Measurements from ENCODE around the gene TSC2.

DNA sequence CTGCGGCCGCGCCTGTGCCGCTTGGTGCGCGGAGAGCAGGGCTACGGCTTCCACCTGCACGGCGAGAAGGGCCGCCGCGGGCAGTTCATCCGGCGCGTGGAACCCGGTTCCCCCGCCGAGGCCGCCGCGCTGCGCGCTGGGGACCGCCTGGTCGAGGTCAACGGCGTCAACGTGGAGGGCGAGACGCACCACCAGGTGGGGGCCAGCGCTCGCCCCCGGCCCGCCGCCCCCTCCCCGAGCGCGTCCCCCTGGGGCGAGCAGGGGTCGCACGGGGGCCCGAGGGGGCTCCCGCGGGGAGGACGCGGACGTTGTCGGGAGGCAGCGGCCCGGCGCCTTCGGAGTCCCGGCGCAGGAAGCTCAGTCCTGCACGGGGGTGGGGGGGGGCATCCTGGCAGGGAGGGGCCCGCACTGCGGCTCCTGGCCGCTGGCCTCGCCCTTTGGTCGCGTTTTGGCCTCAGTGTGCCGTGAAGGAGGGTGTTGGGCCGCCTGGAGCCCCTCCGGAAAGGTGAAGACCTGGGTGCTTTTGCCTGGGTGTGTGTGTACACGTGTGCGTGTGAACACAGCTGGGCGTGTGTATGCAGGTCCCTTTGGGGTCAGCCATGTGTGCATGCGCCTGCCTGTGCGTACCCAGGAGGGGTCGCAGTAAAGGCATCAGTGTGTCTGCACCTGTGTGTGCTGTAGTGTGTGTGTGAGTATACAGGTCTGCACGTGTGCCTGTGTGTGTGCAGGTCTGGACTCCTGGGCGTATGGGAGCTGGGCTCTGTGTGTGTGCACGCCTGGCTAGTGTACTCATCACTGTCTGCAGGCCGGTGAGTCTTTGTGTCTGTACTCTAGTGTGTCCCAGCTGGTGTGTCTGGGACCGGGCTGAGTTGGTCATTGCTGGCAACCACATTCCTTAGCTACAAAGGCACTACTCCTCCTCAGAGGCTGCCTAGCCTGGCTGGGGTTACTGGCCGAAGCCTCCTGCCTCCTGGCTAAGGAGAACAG is 20.5 kb upstream of the TSC2 start:
- TF ChIP-seq, protein P1, sequence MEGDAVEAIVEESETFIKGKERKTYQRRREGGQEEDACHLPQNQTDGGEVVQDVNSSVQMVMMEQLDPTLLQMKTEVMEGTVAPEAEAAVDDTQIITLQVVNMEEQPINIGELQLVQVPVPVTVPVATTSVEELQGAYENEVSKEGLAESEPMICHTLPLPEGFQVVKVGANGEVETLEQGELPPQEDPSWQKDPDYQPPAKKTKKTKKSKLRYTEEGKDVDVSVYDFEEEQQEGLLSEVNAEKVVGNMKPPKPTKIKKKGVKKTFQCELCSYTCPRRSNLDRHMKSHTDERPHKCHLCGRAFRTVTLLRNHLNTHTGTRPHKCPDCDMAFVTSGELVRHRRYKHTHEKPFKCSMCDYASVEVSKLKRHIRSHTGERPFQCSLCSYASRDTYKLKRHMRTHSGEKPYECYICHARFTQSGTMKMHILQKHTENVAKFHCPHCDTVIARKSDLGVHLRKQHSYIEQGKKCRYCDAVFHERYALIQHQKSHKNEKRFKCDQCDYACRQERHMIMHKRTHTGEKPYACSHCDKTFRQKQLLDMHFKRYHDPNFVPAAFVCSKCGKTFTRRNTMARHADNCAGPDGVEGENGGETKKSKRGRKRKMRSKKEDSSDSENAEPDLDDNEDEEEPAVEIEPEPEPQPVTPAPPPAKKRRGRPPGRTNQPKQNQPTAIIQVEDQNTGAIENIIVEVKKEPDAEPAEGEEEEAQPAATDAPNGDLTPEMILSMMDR (IDR thresholded peaks at IDR 0.05): no peak
- TF ChIP-seq POLR2AphosphoS5 (IDR thresholded peaks at IDR 0.05) (peak in 1 of 2 donors; percentile 7), POLR2A (IDR thresholded peaks at IDR 0.05) (no peak)

All from upper lobe of left lung (tissue), 4 donors.